Stimulated activated CD4-positive, alpha-beta T cell treated with anti-CD3 and anti-CD28 coated beads, Interleukin-15, amount 100 ng/mL, for 1 hour (primary cell): ENCODE measurements around the gene PPP2R1B.
"Not testable (repeated sequence)": the region's sequence is repeated elsewhere in the genome, so short reads cannot be mapped to it uniquely, and the experiment has no call there.

Source experiments
- DNase-seq, 2 donors: peaks; one replicate each; pipeline ENCODE4 v3.0.0-alpha.2; 2020; ENCODE audit warnings: low read depth in 1 of 2, low spot score in 1 of 2

The PPP2R1B gene

GRCh38 chr11:111727431-111727830 lies 38.8 kb downstream of the PPP2R1B start:
- no peak for DNase-seq

GRCh38 chr11:111726301-111726713 lies 39.9 kb downstream of the PPP2R1B start:
- no peak for DNase-seq

- no peak for DNase-seq
Observed at GRCh38 chr11:111725621-111726020, 40.6 kb downstream of the PPP2R1B start.

- DNase-seq: no peak
Observed at GRCh38 chr11:111724615-111725129, 41.5 kb downstream of the PPP2R1B start.

GRCh38 chr11:111723595-111723994 lies 42.6 kb downstream of the PPP2R1B start:
- DNase-seq: no peak

GRCh38 chr11:111722501-111722900 lies 43.7 kb downstream of the PPP2R1B start:
- DNase-seq: no peak

- no peak for DNase-seq
Observed at GRCh38 chr11:111720801-111721494, 45.2 kb downstream of the PPP2R1B start.

- no peak for DNase-seq
Observed at GRCh38 chr11:111719379-111719778, 46.8 kb downstream of the PPP2R1B start.

- no peak for DNase-seq
Observed at GRCh38 chr11:111718859-111719258, 47.3 kb downstream of the PPP2R1B start.

- DNase-seq: no peak
Observed at GRCh38 chr11:111718436-111718835, 47.8 kb downstream of the PPP2R1B start.

- DNase-seq: not testable (repeated sequence)
Observed at GRCh38 chr11:111717660-111718059, 48.5 kb downstream of the PPP2R1B start.

- DNase-seq: no peak
Observed at GRCh38 chr11:111715142-111715816, 50.9 kb downstream of the PPP2R1B start.

- no peak for DNase-seq
Observed at GRCh38 chr11:111714522-111714921, 51.7 kb downstream of the PPP2R1B start.

GRCh38 chr11:111707691-111708067 lies 58.5 kb downstream of the PPP2R1B start:
- no peak for DNase-seq

GRCh38 chr11:111707039-111707690 lies 59.0 kb downstream of the PPP2R1B start:
- no peak for DNase-seq

- DNase-seq: no peak
Observed at GRCh38 chr11:111703576-111703975, 62.6 kb downstream of the PPP2R1B start.

GRCh38 chr11:111702623-111703022 lies 63.6 kb downstream of the PPP2R1B start:
- no peak for DNase-seq

- no peak for DNase-seq
Observed at GRCh38 chr11:111700162-111700561, 66.0 kb downstream of the PPP2R1B start.

GRCh38 chr11:111699579-111700156 lies 66.5 kb downstream of the PPP2R1B start:
- DNase-seq: no peak

GRCh38 chr11:111698852-111699559 lies 67.2 kb downstream of the PPP2R1B start:
- no peak for DNase-seq

GRCh38 chr11:111697933-111698371 lies 68.2 kb downstream of the PPP2R1B start:
- DNase-seq: no peak
